CD4-positive, alpha-beta T cell (primary cell): ENCODE measurements around the gene CFAP119. TPM values are rescaled to one million over a fixed set of nuclear protein-coding genes. Genes with fewer than 3 reads are reported as not detected.

ENCODE experiments used
- ATAC-seq: fragments of 200-7000 bp; cut with Tn5 transposase; one replicate; pipeline ENCODE4 v1.10.0; 2022; ENCODE audit warnings: mild to moderate bottlenecking; ENCODE audit not compliant: poor library complexity
- CTCF ChIA-PET: fragments of 350-600 bp; sonication (Branson Sonifier 250); formaldehyde crosslinking; loops from one replicate; lab custom pipeline; 2021; ENCODE audit warnings: antibody characterized with exemption, inconsistent platforms; lab: Charles Lee
- POLR2A ChIA-PET: fragments of 350-600 bp; sonication (Branson Sonifier 250); formaldehyde crosslinking; loops from one replicate; lab custom pipeline; 2021; ENCODE audit warnings: antibody characterized with exemption, inconsistent platforms; lab: Charles Lee
- DNase-seq, 14 experiments: peaks; one replicate each; pipeline ENCODE4 v3.0.0-alpha.2; 2013 to 2020; ENCODE audit warnings: mixed read lengths in 2 of 14
- H3K27ac ChIP-seq, 2 donors: one replicate each; pipeline versions ENCODE4 v1.5.1 to v1.7.0; 2013; ENCODE audit warnings: low read length in 2 of 2, low read depth in 1 of 2, mild to moderate bottlenecking in 1 of 2
- H3K27me3 ChIP-seq, 2 experiments: 1 replicate in 1 of 2; 2 replicates in 1 of 2; pipeline versions ENCODE4 v1.6.1 to v1.7.0; 2013; ENCODE audit warnings: low read length in 2 of 2, control low read depth in 1 of 2, mild to moderate bottlenecking in 1 of 2, moderate library complexity in 1 of 2; ENCODE audit not compliant: insufficient read depth in 2 of 2, control insufficient read depth in 1 of 2
- H3K36me3 ChIP-seq: one replicate; pipeline ENCODE4 v1.6.1; 2013; ENCODE audit warnings: low read length, control low read depth; ENCODE audit not compliant: insufficient read depth
- H3K4me1 ChIP-seq: one replicate; pipeline ENCODE4 v1.6.1; 2013; ENCODE audit warnings: low read length, control low read depth; ENCODE audit not compliant: insufficient read depth
- H3K4me3 ChIP-seq: one replicate; pipeline ENCODE4 v1.5.1; 2013; ENCODE audit warnings: mild to moderate bottlenecking, low read length, moderate library complexity
- H3K9me3 ChIP-seq, 2 experiments: 1 replicate in 1 of 2; 2 replicates in 1 of 2; pipeline versions ENCODE4 v1.6.1 to v1.7.0; 2013; ENCODE audit warnings: low read length in 2 of 2, mild to moderate bottlenecking in 2 of 2, control low read depth in 1 of 2, moderate library complexity in 1 of 2; ENCODE audit not compliant: control insufficient read depth in 1 of 2, insufficient read depth in 1 of 2
- H3K27ac Mint-ChIP-seq: one replicate; pipeline ENCODE4 v1.8.0; 2020; ENCODE audit warnings: mixed read lengths
- H3K27me3 Mint-ChIP-seq: one replicate; pipeline ENCODE4 v1.8.0; 2021; ENCODE audit warnings: mixed read lengths
- H3K36me3 Mint-ChIP-seq: one replicate; pipeline ENCODE4 v1.8.0; 2021; ENCODE audit warnings: low read depth, mixed read lengths
- H3K4me1 Mint-ChIP-seq: one replicate; pipeline ENCODE4 v1.8.0; 2021; ENCODE audit warnings: low read depth, mixed read lengths
- H3K4me3 Mint-ChIP-seq: one replicate; pipeline ENCODE4 v1.8.0; 2020; ENCODE audit warnings: mild to moderate bottlenecking, mixed read lengths
- H3K9me3 Mint-ChIP-seq: one replicate; pipeline ENCODE4 v1.8.0; 2020; ENCODE audit warnings: mixed read lengths
- intact Hi-C, 2 experiments: fragments of 100-400 bp; cut with DNase I in 1 of 2; cut with micrococcal nuclease in 1 of 2; formaldehyde crosslinking; loops; one replicate each; pipeline versions ENCODE4 v1.15.1 to v1.9.0; 2023 to 2025; cut with DNase I, micrococcal nuclease
- total RNA-seq, 174 experiments: library from RNA in 2 of 174; stranded (reverse) in 2 of 174; gene quantifications; one replicate each; pipeline ENCODE4 v1.2.3 and lab custom pipeline; 2021 to 2026
- TF ChIP-seq, protein P1 (sequence below): fragments of 200-600 bp; IDR thresholded peaks from one replicate; pipeline ENCODE4 v1.8.0; 2022; ENCODE audit warnings: antibody characterized with exemption, mild to moderate bottlenecking

CFAP119 gene
- total RNA-seq, 2 experiments from 2014 or later = 1.7 to 2.2 TPM

DNA sequence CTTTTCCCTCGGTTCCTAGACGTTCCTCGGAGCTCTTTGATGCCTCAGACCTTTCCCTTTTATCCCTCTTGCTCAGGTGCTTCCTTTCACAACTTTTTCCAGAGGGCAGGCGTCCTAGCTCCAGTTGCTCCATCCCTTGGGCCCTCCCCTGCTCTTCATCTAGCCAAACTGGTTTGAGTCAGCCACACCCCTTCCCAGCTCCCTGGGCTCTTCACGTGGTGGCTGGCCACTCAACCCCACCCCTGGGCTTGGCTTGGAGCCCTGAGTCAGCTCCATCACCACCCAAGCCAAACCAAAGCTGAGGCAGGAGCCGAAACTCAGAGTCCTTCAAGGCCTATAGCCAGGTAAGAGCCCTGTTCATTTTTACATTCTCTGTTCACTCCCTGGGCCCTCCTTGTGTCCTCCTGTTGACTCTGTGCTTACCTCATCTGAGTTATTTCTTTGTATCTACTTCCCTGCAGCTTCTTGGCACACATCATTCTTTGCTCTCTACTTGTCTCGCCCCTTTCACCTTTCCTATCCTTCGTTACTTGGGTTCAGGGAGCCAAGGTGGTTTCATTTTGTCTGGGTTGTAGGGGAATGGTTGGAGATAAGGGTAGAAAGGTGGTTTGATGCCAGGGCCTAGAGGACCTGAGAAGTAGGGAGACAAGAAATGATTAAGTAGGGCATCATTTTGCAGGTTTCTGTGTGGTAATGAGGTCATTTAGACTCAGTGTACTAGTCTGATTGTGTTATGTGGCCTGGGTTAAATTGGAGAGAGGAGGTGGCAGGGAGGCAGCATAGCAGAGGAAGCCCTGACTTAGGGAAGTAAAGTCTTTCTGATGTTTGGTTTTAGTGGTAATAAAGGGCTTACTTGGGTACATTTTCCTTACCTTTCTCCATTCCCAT lies 21.3 kb downstream of the CFAP119 start:
- no peak overlapping the region for H3K4me3 ChIP-seq
- no peaks in the 10 kb centered on the region for H3K9me3 ChIP-seq
- no peaks in the 10 kb centered on the region for H3K27me3 Mint-ChIP-seq
- H3K9me3 Mint-ChIP-seq = no peaks in the 10 kb centered on the region
- CTCF ChIA-PET = no interaction called here
- H3K4me3 Mint-ChIP-seq = no peak overlapping the region
- TF ChIP-seq, protein P1, sequence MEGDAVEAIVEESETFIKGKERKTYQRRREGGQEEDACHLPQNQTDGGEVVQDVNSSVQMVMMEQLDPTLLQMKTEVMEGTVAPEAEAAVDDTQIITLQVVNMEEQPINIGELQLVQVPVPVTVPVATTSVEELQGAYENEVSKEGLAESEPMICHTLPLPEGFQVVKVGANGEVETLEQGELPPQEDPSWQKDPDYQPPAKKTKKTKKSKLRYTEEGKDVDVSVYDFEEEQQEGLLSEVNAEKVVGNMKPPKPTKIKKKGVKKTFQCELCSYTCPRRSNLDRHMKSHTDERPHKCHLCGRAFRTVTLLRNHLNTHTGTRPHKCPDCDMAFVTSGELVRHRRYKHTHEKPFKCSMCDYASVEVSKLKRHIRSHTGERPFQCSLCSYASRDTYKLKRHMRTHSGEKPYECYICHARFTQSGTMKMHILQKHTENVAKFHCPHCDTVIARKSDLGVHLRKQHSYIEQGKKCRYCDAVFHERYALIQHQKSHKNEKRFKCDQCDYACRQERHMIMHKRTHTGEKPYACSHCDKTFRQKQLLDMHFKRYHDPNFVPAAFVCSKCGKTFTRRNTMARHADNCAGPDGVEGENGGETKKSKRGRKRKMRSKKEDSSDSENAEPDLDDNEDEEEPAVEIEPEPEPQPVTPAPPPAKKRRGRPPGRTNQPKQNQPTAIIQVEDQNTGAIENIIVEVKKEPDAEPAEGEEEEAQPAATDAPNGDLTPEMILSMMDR = no peak
- H3K27ac Mint-ChIP-seq = peak overlapping the region; percentile 37
- intact Hi-C loops = no loop called here
- ATAC-seq (no peak), DNase-seq (no peak)
- H3K4me1 Mint-ChIP-seq = peaks cover 5% of the 10 kb centered on the region
- POLR2A ChIA-PET = no interaction called here
- peaks cover 74% of the 10 kb centered on the region for H3K36me3 Mint-ChIP-seq
- no peaks in the 10 kb centered on the region for H3K27me3 ChIP-seq
- peak overlapping the region in 1 of 2 donors; percentile 11 for H3K27ac ChIP-seq
- H3K36me3 ChIP-seq = peaks cover 62% of the 10 kb centered on the region
- H3K4me1 ChIP-seq = no peaks in the 10 kb centered on the region

DNA sequence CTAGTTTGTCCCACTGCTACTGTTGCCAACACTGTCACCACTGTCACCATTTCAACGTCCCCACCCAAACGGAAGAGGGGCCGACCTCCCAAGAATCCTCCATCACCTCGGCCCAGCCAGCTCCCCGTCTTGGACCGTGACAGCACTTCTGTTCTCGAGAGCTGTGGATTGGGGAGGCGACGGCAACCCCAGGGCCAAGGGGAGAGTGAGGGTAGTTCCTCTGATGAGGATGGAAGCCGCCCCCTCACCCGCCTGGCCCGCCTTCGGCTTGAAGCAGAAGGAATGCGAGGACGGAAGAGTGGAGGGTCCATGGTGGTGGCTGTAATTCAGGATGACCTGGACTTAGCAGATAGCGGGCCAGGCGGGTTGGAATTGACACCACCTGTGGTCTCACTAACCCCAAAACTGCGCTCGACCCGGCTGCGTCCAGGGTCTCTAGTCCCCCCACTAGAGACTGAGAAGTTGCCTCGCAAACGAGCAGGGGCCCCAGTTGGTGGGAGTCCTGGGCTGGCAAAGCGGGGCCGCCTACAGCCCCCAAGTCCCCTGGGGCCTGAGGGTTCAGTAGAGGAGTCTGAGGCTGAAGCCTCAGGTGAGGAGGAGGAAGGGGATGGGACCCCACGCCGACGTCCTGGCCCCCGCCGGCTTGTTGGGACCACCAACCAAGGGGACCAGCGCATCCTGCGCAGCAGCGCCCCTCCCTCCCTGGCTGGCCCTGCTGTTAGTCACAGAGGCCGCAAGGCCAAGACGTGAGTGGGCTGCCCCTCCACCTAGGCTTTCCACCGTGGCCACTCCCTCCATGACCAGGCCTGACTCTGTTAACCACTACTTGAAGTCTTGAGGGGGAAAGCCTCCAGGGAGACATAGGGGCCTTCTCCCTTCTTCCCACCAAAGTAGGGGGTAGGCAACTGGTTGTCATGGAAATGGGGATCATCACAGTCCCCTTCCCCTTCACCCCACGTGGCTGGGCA lies 22.6 kb downstream of the CFAP119 start:
- Histone ChIP-seq H3K27ac (no peak overlapping the region), H3K36me3 (peaks cover 67% of the 10 kb centered on the region), H3K4me1 (no peaks in the 10 kb centered on the region), H3K4me3 (no peak overlapping the region), H3K9me3 (no peaks in the 10 kb centered on the region), H3K27me3 (no peaks in the 10 kb centered on the region)
- Mint-ChIP-seq H3K9me3 (no peaks in the 10 kb centered on the region), H3K27ac (no peak overlapping the region), H3K4me1 (peaks cover 5% of the 10 kb centered on the region), H3K4me3 (no peak overlapping the region), H3K36me3 (peaks cover 79% of the 10 kb centered on the region), H3K27me3 (no peaks in the 10 kb centered on the region)
- peak in 1 of 14 experiments; percentile 29 for DNase-seq
- ChIA-PET CTCF (no interaction called here), POLR2A (interaction anchor here (0.8 kb wide), 1 partner anchor 45 kb away, joined by 3 read pairs; no protein-coding TSS in a partner anchor)
- intact Hi-C loops = no loop called here
- TF ChIP-seq, protein P1 = no peak
- no peak for ATAC-seq

DNA sequence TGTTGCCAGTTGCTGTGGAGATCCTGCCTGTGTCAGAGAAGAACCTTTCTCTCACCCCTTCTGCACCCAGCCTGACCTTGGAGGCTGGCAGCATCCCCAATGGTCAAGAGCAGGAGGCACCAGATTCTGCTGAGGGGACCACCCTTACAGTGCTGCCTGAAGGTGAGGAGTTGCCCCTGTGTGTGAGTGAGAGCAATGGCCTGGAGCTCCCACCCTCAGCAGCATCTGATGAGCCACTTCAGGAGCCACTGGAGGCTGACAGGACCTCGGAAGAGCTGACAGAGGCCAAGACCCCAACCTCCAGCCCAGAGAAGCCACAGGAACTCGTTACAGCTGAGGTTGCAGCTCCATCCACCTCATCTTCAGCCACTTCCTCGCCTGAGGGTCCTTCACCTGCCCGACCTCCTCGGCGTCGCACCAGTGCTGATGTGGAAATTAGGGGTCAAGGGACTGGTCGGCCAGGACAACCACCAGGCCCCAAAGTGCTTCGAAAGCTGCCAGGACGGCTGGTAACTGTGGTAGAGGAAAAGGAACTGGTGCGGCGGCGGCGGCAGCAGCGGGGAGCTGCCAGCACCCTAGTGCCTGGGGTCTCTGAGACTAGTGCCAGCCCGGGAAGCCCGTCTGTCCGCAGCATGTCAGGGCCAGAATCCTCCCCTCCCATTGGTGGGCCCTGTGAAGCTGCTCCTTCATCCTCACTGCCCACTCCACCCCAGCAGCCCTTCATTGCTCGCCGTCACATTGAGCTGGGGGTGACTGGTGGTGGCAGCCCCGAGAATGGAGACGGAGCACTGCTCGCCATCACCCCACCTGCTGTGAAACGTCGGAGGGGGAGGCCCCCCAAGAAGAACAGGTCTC lies 23.8 kb downstream of the CFAP119 start:
- no peak overlapping the region for H3K4me3 Mint-ChIP-seq
- H3K4me1 Mint-ChIP-seq = peaks cover 5% of the 10 kb centered on the region
- Histone ChIP-seq H3K36me3 (peaks cover 74% of the 10 kb centered on the region), H3K27ac (no peak overlapping the region), H3K27me3 (no peaks in the 10 kb centered on the region), H3K4me3 (no peak overlapping the region), H3K9me3 (no peaks in the 10 kb centered on the region), H3K4me1 (no peaks in the 10 kb centered on the region)
- DNase-seq (no peak), ATAC-seq (no peak)
- TF ChIP-seq, protein P1 = no peak
- ChIA-PET CTCF (no interaction called here), POLR2A (interaction anchor here (0.8 kb wide), 1 partner anchor 44 kb away, joined by 3 read pairs; no protein-coding TSS in a partner anchor)
- H3K27me3 Mint-ChIP-seq = no peaks in the 10 kb centered on the region
- H3K36me3 Mint-ChIP-seq = peaks cover 81% of the 10 kb centered on the region
- H3K9me3 Mint-ChIP-seq = no peaks in the 10 kb centered on the region
- H3K27ac Mint-ChIP-seq = no peak overlapping the region
- intact Hi-C loops = no loop called here
